Anterior cingulate cortex (tissue), 58 donors: ENCODE measurements around the gene NDUFS4.
"Not testable (repeated sequence)": the region's sequence is repeated elsewhere in the genome, so short reads cannot be mapped to it uniquely, and the experiment has no call there.

Source experiments
- DNase-seq, 58 donors: peaks; one replicate each; lab custom pipeline; 2025; lab: John Stamatoyannopoulos, UW

The NDUFS4 gene

DNA sequence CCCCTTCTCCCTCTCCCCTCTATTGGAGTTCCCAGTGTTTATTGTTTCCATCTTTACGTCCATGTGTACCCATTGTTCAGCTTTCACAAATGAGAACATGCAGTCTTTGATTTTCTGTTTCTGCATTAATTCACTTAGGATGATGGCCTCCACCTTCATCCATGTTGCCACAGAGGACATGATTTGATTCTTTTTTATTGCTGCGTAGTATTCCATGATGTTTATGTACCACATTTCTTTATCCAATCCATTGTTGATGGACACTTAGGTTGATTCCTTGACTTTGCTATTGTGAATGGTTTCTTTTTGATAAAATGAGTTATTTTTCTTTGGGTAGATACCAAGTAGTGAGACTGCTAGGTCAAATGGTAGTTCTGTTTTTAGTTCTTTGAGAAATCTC, 88.9 kb downstream of the NDUFS4 start:
- DNase-seq, result no peak

GRCh38 chr5:53660573-53660972, 100.1 kb downstream of the NDUFS4 start:
- DNase-seq, result not testable (repeated sequence)

DNA sequence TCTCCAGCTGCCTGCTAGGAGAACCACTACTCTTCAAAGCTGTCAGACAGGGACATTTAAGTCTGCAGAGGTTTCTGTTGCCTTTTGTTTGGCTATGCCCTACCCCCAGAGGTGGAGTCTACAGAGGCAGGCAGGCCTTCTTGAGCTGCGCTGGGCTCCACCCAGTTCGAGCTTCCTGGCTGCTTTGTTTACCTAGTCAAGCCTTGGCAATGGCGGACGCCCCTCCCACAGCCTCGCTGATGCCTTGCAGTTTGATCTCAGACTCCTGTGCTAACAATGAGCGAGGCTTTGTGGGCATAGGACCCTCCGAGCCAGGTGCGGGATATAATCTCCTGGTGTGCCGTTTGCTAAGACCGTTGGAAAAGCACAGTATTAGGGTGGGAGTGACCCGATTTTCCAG, 104.9 kb downstream of the NDUFS4 start:
- not testable (repeated sequence) for DNase-seq

DNA sequence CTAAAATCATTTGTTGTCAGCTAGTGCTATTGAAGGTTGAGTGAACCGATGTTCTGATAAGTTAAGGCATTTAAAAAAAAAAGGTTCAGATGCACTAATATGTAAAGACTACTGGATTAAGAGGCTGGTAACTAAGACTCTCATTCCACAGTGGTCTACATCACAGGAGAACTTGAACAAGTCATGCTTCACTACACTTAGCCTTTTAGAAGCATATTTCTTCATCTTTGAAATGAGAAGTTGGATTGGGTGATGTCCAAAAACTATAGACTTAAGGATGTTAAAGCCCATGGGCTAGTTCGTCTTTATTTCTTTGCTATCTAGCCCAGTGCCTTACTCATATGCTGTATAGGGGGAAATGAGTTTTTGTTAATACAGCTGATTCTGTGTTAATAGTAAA, 107.2 kb downstream of the NDUFS4 start:
- no peak for DNase-seq

DNA sequence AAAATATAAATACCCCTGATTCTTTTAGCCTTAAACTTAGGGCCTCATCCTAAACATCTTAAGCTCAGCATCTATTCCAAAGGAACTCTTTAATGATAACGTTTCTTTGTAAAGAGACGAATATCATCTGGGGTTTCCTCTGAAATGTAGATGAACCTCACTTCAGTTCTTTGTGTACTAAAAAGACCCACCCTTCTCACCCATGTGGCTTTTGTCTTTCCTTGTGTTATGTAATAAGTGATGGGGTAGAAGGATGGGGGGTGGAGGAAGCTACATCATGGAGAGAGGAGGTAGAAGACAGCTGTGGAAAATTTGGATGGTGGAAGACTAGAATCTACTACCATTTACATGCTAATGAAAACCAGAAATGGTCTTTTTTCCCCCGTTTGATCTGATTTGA, 111.0 kb downstream of the NDUFS4 start:
- no peak for DNase-seq

- DNase-seq, result no peak
Measured at GRCh38 chr5:53674121-53674520, 113.7 kb downstream of the NDUFS4 start.

DNA sequence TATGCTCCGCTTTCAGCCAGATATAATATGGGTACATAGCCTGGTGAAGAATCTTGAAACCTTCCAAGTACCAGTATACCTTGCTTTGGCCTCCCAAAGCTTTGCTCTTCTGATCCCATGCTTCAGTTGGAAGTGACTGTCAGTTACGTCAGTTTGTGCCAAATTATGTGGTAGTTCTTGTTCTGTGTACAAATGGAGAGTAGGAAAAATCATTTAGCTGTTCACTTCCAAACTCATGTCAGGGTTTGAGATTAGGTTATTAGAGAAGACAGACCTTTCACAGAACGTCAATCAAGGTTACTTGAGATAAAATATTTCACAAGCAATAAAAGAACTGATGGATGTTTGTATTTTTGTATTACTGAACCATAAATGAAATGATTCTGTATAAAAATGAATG, 117.2 kb downstream of the NDUFS4 start:
- DNase-seq, result no peak

- no peak for DNase-seq
Measured at GRCh38 chr5:53678981-53679660, 118.7 kb downstream of the NDUFS4 start.

DNA sequence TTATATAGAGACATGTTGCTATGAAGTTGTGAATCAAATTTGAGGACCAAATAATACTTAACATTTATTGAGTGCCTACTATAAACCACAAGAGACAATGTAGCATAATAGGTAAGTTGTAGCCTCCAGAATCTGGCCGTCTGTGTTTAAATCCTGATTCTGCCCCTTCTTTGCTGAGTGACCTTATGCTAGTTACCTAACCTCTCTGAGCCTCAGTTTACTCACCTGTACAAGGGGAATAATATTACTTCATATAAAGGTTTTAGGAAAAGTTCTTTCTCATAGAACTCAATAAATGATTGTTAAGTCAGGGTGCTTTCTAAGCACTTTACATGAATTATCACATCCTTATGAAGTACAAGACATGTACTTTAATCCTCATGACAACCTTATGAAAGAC, 120.6 kb downstream of the NDUFS4 start:
- no peak for DNase-seq

DNA sequence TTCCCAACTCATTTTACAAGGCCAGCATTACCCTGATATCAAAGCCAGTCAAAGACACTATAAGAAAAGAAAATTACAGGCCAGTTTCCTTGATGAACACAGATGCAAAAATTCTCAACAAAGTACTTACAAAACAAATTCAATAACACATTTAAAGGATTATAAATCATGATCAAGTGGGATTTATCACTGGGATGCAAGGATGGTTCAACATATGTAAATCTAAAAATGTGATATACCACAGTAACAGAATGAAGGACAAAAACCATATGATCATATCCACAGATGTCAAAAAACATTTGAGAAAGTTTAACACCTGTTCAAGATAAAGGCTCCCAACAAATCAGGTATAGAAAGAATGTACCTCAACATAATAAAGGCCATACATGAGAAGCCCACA, 130.6 kb downstream of the NDUFS4 start:
- DNase-seq, result no peak

DNA sequence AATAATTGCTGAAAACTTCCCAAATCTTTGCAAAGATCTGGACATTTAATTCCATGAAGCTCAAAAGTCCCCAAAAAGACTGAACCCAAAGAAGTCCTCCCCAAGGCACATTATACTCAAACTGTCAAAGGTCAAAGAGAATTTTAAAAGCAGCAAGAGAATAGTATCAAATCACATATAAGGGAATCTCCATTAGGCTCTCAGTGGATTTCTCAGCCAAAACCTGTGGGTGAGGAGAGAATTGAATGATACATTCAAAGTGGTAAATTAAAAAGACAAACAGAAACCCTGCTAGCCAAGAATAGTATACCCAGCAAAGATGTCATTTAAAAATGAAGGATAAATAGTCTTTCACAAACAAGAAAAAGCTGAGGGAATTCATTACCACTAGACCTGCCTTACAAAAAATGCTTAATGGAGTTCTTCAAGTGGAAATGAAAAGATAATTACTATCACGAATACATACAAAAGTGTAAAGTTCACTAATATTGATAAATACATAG, 134.1 kb downstream of the NDUFS4 start:
- DNase-seq, result no peak

GRCh38 chr5:53710405-53710804, 150.0 kb downstream of the NDUFS4 start:
- not testable (repeated sequence) for DNase-seq

- no peak for DNase-seq
Measured at GRCh38 chr5:53712327-53712726, 151.9 kb downstream of the NDUFS4 start.

GRCh38 chr5:53713978-53714666, 153.7 kb downstream of the NDUFS4 start:
- DNase-seq, result no peak

- no peak for DNase-seq
Measured at GRCh38 chr5:53714667-53715010, 154.2 kb downstream of the NDUFS4 start.

GRCh38 chr5:53726121-53726520, 165.7 kb downstream of the NDUFS4 start:
- no peak for DNase-seq

GRCh38 chr5:53730943-53731342, 170.5 kb downstream of the NDUFS4 start:
- DNase-seq, result no peak
